Endothelial cell (in vitro differentiated cells): ENCODE measurements around the gene TAL1. TPM values are rescaled to one million over a fixed set of nuclear protein-coding genes. Genes with fewer than 3 reads are reported as not detected.

Experiments
- DNase-seq: peaks from one replicate; pipeline ENCODE4 v3.0.0; 2021; ENCODE audit warnings: low spot score
- H3K27ac Mint-ChIP-seq: one replicate; pipeline ENCODE4 v1.8.0; 2021; ENCODE audit warnings: mixed read lengths, inconsistent platforms; ENCODE audit not compliant: unreplicated experiment
- H3K27me3 Mint-ChIP-seq: one replicate; pipeline ENCODE4 v1.8.0; 2021; ENCODE audit warnings: mild to moderate bottlenecking, moderate library complexity, mixed read lengths, inconsistent platforms; ENCODE audit not compliant: unreplicated experiment
- H3K36me3 Mint-ChIP-seq: one replicate; pipeline ENCODE4 v1.8.0; 2021; ENCODE audit warnings: mild to moderate bottlenecking, low read depth, mixed read lengths, inconsistent platforms; ENCODE audit not compliant: unreplicated experiment
- H3K4me1 Mint-ChIP-seq: one replicate; pipeline ENCODE4 v1.8.0; 2021; ENCODE audit warnings: mild to moderate bottlenecking, mixed read lengths, inconsistent platforms; ENCODE audit not compliant: unreplicated experiment
- H3K4me3 Mint-ChIP-seq: one replicate; pipeline ENCODE4 v1.8.0; 2021; ENCODE audit warnings: mild to moderate bottlenecking, mixed read lengths, inconsistent platforms; ENCODE audit not compliant: unreplicated experiment
- H3K9me3 Mint-ChIP-seq: one replicate; pipeline ENCODE4 v1.8.0; 2021; ENCODE audit warnings: mixed read lengths, inconsistent platforms; ENCODE audit not compliant: unreplicated experiment
- CTCF ChIP-seq: fragments of 200-600 bp; sonication (generic); IDR thresholded peaks from one replicate; pipeline ENCODE4 v1.5.0; 2021; ENCODE audit warnings: antibody characterized with exemption; ENCODE audit not compliant: unreplicated experiment
- total RNA-seq: library from RNA; stranded (reverse); fragmentation: NEBNext Ultra II Directional; extraction: Animal tissue kit (Norgen Biotek cat#: 25700); gene quantifications from one replicate; pipeline ENCODE4 v1.2.1, GENCODE V29; 2021; ENCODE audit not compliant: unreplicated experiment

TAL1 gene
- total RNA-seq, 1 donor from 2014 or later, result 199 TPM

GRCh38 chr1:47188791-47189785 is 42.9 kb downstream of the TAL1 start:
- TF ChIP-seq CTCF, result no peak

GRCh38 chr1:47187926-47188250 is 44.1 kb downstream of the TAL1 start:
- Mint-ChIP-seq H3K36me3 (no peaks in the 10 kb centered on the region), H3K27me3 (peaks cover 18% of the 10 kb centered on the region), H3K4me3 (no peak overlapping the region), H3K4me1 (peaks cover 34% of the 10 kb centered on the region), H3K27ac (no peak overlapping the region), H3K9me3 (no peaks in the 10 kb centered on the region)
- DNase-seq, result no peak
- TF ChIP-seq CTCF, result no peak

More at GRCh38 chr1:47188791-47189785, 42.9 kb downstream of the TAL1 start:
- H3K4me3 Mint-ChIP-seq, result no peak overlapping the region
- no peaks in the 10 kb centered on the region for H3K36me3 Mint-ChIP-seq
- DNase-seq, result no peak
- peaks cover 38% of the 10 kb centered on the region for H3K4me1 Mint-ChIP-seq
- no peak overlapping the region for H3K27ac Mint-ChIP-seq
- no peaks in the 10 kb centered on the region for H3K9me3 Mint-ChIP-seq
- peaks cover 23% of the 10 kb centered on the region for H3K27me3 Mint-ChIP-seq

- Mint-ChIP-seq H3K27ac (no peak overlapping the region), H3K27me3 (peaks cover 16% of the 10 kb centered on the region)
Measured at GRCh38 chr1:47187231-47187925, 44.6 kb downstream of the TAL1 start.

GRCh38 chr1:47186267-47187185 is 45.5 kb downstream of the TAL1 start:
- Mint-ChIP-seq H3K36me3 (no peaks in the 10 kb centered on the region), H3K9me3 (peaks cover 5% of the 10 kb centered on the region), H3K4me3 (no peak overlapping the region), H3K27ac (no peak overlapping the region), H3K27me3 (peaks cover 15% of the 10 kb centered on the region), H3K4me1 (peaks cover 37% of the 10 kb centered on the region)
- TF ChIP-seq CTCF, result no peak
- DNase-seq, result no peak

More at GRCh38 chr1:47187231-47187925, 44.6 kb downstream of the TAL1 start:
- H3K9me3 Mint-ChIP-seq, result no peaks in the 10 kb centered on the region
- TF ChIP-seq CTCF, result no peak
- H3K4me1 Mint-ChIP-seq, result peaks cover 35% of the 10 kb centered on the region
- no peak overlapping the region for H3K4me3 Mint-ChIP-seq
- no peak for DNase-seq
- no peaks in the 10 kb centered on the region for H3K36me3 Mint-ChIP-seq
